ENCODE measurements around the gene NADSYN1. TPM values are rescaled to one million over a fixed set of nuclear protein-coding genes. Genes with fewer than 3 reads are reported as not detected.

The NADSYN1 gene
- total and polyA plus RNA-seq, 2 experiments from 2014 or later: 42.0 to 50.4 TPM

- Histone ChIP-seq H3K27ac (no peak overlapping the region), H3K27me3 (replicated peaks; ENCODE audit: insufficient read depth) (0 out of 2 replicates have a peak, but pooled peaks cover 6% of the 10 kb centered on the region), H3K4me1 (ENCODE audit: insufficient read depth) (0 out of 2 replicates have a peak, but pooled peaks cover 4% of the 10 kb centered on the region), H4K20me1 (ENCODE audit: insufficient read depth) (no peaks in the 10 kb centered on the region), H3K4me3 (no peak overlapping the region), H3K36me3 (ENCODE audit: low read depth) (no peaks in the 10 kb centered on the region), H3K9me3 (ENCODE audit: low read depth) (no peaks in the 10 kb centered on the region), H3K4me2 (ENCODE audit: unreplicated experiment) (no peak overlapping the region), H3F3A (ENCODE audit: insufficient read depth) (no peaks in the 10 kb centered on the region), H2AFZ (peak overlapping the region; percentile 51), H3K9ac (no peak overlapping the region), H3K79me2 (ENCODE audit: insufficient read depth) (no peaks in the 10 kb centered on the region), H3K9me2 (ENCODE audit: insufficient read depth) (no peaks in the 10 kb centered on the region)
- WGBS, 2 experiments (ENCODE audit: low coverage in 1 of 2, low lambda C conversion rate in 2 of 2, missing lambda C conversion rate in 2 of 2): 54 to 64% methylated on average over 19 of the region's 19 CpGs
- peak; percentile 62 for DNase-seq
- in situ Hi-C loops (cut with MboI): no loop called here
- no peak for TF ChIP-seq EZH2phosphoT487 (IDR thresholded peaks at IDR 0.05; ENCODE audit: insufficient read depth, low read depth)
- no peak for TF ChIP-seq EZH2 (IDR thresholded peaks at IDR 0.05; ENCODE audit: insufficient read depth, poor library complexity, severe bottlenecking)
These were observed 19.2 kb upstream of the NADSYN1 start for GRCh38 chr11:71433648-71434450.

- no peak overlapping the region for H2AFZ ChIP-seq
- H3K9ac ChIP-seq: no peak overlapping the region
- no peak for TF ChIP-seq EZH2 (IDR thresholded peaks at IDR 0.05; ENCODE audit: insufficient read depth, poor library complexity, severe bottlenecking)
- no peak for TF ChIP-seq EZH2phosphoT487 (IDR thresholded peaks at IDR 0.05; ENCODE audit: insufficient read depth, low read depth)
- H3K27ac ChIP-seq: no peak overlapping the region
- in situ Hi-C loops (cut with MboI): no loop called here
- H3K9me2 ChIP-seq (ENCODE audit: insufficient read depth): no peaks in the 10 kb centered on the region
- H3K4me1 ChIP-seq (ENCODE audit: insufficient read depth): 0 out of 2 replicates have a peak, but pooled peaks cover 4% of the 10 kb centered on the region
- H3K79me2 ChIP-seq (ENCODE audit: insufficient read depth): no peaks in the 10 kb centered on the region
- no peaks in the 10 kb centered on the region for H3F3A ChIP-seq (ENCODE audit: insufficient read depth)
- H3K4me2 ChIP-seq (ENCODE audit: unreplicated experiment): no peak overlapping the region
- 84 to 87% methylated on average over 18 of the region's 18 CpGs for WGBS, 2 experiments (ENCODE audit: low coverage in 1 of 2, low lambda C conversion rate in 2 of 2, missing lambda C conversion rate in 2 of 2)
- no peaks in the 10 kb centered on the region for H3K27me3 ChIP-seq (replicated peaks; ENCODE audit: insufficient read depth)
- no peaks in the 10 kb centered on the region for H4K20me1 ChIP-seq (ENCODE audit: insufficient read depth)
- H3K36me3 ChIP-seq (ENCODE audit: low read depth): no peaks in the 10 kb centered on the region
- no peak for DNase-seq
- no peak overlapping the region for H3K4me3 ChIP-seq
- no peaks in the 10 kb centered on the region for H3K9me3 ChIP-seq (ENCODE audit: low read depth)
These were observed 18.4 kb upstream of the NADSYN1 start for GRCh38 chr11:71434576-71435130.

DNA sequence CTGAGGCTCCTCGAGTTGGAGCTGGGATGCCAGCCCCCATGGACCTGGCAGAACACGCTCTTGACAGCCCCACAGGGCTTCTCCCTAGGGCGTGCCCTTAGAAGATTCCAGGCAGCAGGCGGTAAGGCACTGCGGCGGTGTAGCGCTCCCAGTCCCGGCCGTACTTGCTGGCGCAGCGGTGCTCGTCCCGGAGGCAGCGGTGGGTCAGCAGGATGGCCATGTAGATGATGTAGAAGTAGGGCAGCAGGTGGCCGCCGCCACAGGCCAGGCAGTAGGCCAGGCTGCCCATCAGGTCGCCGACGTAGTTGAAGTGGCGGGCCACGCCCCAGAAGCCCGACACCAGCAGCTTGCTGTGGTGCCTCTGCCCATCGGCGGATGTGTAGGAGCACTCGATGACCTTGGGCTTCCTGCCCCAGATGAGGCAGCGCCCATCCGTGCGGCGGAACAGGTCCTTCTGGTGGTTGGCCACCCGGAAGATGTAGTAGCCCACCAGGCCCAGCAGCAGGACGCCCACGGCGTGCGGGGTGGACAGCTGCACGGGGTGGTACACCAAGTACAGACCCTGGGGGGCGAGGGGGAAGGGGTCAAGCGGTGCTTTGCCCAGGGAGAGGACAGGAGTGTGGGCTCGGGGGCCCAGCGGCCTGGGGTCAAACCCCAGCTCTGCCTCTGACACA, 17.6 kb upstream of the NADSYN1 start:
- Histone ChIP-seq H3K4me2 (ENCODE audit: unreplicated experiment) (no peak overlapping the region), H3K4me3 (no peak overlapping the region), H3K4me1 (ENCODE audit: insufficient read depth) (0 out of 2 replicates have a peak, but pooled peaks cover 4% of the 10 kb centered on the region), H3K9ac (no peak overlapping the region), H3K9me3 (ENCODE audit: low read depth) (no peaks in the 10 kb centered on the region), H2AFZ (no peak overlapping the region), H3K36me3 (ENCODE audit: low read depth) (no peaks in the 10 kb centered on the region), H3K9me2 (ENCODE audit: insufficient read depth) (no peaks in the 10 kb centered on the region), H4K20me1 (ENCODE audit: insufficient read depth) (no peaks in the 10 kb centered on the region), H3K27ac (no peak overlapping the region), H3F3A (ENCODE audit: insufficient read depth) (no peaks in the 10 kb centered on the region), H3K27me3 (replicated peaks; ENCODE audit: insufficient read depth) (no peaks in the 10 kb centered on the region), H3K79me2 (ENCODE audit: insufficient read depth) (no peaks in the 10 kb centered on the region)
- no peak for DNase-seq
- no peak for TF ChIP-seq EZH2 (IDR thresholded peaks at IDR 0.05; ENCODE audit: insufficient read depth, poor library complexity, severe bottlenecking)
- TF ChIP-seq EZH2phosphoT487 (IDR thresholded peaks at IDR 0.05; ENCODE audit: insufficient read depth, low read depth): no peak
- WGBS, 2 experiments (ENCODE audit: low coverage in 1 of 2, low lambda C conversion rate in 2 of 2, missing lambda C conversion rate in 2 of 2): 90 to 92% methylated on average over 32 to 39 of the region's 39 CpGs
- in situ Hi-C loops (cut with MboI): no loop called here

DNA sequence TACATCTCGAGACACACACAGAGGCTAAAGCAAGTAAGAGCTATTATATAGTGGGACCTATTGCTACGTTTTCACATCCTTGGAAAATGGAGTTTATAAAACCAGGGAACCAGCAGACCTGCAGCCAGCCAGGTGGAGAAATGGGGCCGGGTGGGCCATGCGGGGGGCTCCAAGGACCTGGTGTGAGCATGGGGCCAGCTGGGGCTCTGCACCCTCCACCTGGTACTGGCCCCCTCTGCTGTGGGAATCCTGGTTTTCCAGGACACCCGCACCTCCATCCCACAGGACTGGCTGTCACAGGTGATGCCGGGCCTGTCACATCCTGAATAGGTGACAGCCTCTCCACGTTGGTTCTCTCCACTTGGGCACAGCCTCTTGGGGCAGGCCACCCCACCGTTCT, 16.1 kb upstream of the NADSYN1 start:
- no peak overlapping the region for H3K27ac ChIP-seq
- 86 to 87% methylated on average over 7 to 8 of the region's 8 CpGs for WGBS, 2 experiments (ENCODE audit: low coverage in 1 of 2, low lambda C conversion rate in 2 of 2, missing lambda C conversion rate in 2 of 2)
- H3K9me3 ChIP-seq (ENCODE audit: low read depth): no peaks in the 10 kb centered on the region
- DNase-seq: no peak
- in situ Hi-C loops (cut with MboI): no loop called here
- no peaks in the 10 kb centered on the region for H4K20me1 ChIP-seq (ENCODE audit: insufficient read depth)
- no peak overlapping the region for H2AFZ ChIP-seq
- no peaks in the 10 kb centered on the region for H3K79me2 ChIP-seq (ENCODE audit: insufficient read depth)
- TF ChIP-seq EZH2phosphoT487 (IDR thresholded peaks at IDR 0.05; ENCODE audit: insufficient read depth, low read depth): no peak
- TF ChIP-seq EZH2 (IDR thresholded peaks at IDR 0.05; ENCODE audit: insufficient read depth, poor library complexity, severe bottlenecking): no peak
- no peak overlapping the region for H3K9ac ChIP-seq
- H3K36me3 ChIP-seq (ENCODE audit: low read depth): no peaks in the 10 kb centered on the region
- H3K4me2 ChIP-seq (ENCODE audit: unreplicated experiment): no peak overlapping the region
- 0 out of 2 replicates have a peak, but pooled peaks cover 4% of the 10 kb centered on the region for H3K4me1 ChIP-seq (ENCODE audit: insufficient read depth)
- H3F3A ChIP-seq (ENCODE audit: insufficient read depth): no peaks in the 10 kb centered on the region
- H3K4me3 ChIP-seq: no peak overlapping the region
- H3K9me2 ChIP-seq (ENCODE audit: insufficient read depth): no peaks in the 10 kb centered on the region
- H3K27me3 ChIP-seq (replicated peaks; ENCODE audit: insufficient read depth): no peaks in the 10 kb centered on the region
